NK-92 (cell line): ENCODE data around the gene SYNDIG1.
"Not testable (repeated sequence)": the region's sequence is repeated elsewhere in the genome, so short reads cannot be mapped to it uniquely, and the experiment has no call there.

Source experiments
- DNase-seq: peaks from one replicate; lab custom pipeline; 2025; ENCODE audit not compliant: unreplicated experiment; lab: John Stamatoyannopoulos, UW

SYNDIG1 gene

DNA sequence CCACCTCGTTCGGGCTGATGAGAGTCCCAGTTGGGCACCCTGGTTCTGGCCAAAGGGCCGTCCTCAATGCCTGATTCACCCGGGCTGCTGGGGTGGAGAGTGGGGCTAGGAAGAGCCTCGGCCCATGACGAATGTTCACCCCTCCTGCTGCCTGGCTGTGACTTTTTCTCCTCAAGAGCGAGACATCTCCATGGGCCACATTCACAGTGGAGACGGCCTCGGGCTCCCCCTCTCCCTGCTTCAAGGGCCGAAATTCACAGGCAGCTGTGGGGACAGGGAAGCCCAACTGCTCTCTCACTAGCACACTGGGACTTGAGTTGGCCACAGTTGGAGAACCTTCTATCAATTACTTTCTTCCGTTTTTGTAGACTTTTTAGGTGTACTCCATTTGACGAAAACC lies 138.0 kb downstream of the SYNDIG1 start:
- no peak for DNase-seq

- DNase-seq: no peak
Measured at GRCh38 chr20:24608926-24609667, 139.7 kb downstream of the SYNDIG1 start.

DNA sequence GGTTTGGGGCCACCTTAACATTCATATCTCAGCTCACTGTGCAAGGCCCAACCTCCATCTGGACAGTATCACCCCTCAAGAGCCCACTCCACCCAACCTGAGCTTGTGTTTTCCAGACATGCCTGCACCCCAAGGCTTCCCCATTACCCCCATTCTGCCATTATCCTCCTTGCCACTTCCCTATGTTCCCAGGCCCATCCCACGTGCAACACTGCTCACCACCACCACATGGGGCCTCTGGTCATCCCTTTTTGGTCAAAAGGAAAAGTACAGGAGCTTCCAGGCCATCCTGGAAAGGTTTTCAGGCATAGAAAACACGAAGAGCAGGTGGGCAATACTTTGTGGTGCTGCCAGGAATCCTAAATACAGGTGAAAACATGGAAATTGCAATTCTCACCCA lies 140.3 kb downstream of the SYNDIG1 start:
- DNase-seq: no peak

GRCh38 chr20:24610341-24611115 lies 141.1 kb downstream of the SYNDIG1 start:
- DNase-seq: no peak

DNA sequence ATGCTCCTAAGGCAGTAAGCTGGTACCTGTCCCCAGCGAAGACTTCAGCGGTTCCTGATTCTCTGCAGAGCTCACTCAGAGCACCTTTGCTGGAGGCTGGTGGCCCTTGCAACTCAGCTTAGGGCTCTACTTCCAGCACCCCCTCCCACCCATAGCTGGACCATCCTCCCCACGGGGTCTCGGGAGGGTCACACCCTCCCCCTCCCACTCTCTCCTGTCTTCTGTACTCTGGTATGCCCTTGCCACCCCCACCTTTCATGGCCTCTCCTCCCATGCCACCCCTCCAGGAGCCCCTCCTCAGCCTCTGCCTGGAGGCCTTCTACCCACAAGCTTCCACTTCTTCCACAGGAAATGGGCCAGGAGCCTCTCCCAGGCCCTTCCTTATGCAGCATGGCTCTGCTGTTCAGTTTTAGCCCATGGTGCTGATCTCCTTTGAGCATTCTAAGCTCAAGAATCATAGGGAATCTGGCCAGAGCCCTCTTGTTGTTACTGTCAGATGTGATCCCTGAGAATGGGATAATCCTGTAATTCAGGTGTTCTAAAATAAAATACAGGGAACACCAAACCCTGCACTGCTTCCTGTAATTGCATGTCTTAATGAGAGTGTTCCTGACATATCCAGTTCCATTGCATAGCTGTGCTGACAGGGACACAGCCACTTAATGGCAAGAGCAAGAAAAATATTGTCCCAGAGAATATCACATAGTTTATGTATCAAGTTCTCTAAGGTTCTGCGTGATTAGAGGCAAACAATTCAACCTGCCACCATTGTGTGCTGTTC lies 142.1 kb downstream of the SYNDIG1 start:
- no peak for DNase-seq

DNA sequence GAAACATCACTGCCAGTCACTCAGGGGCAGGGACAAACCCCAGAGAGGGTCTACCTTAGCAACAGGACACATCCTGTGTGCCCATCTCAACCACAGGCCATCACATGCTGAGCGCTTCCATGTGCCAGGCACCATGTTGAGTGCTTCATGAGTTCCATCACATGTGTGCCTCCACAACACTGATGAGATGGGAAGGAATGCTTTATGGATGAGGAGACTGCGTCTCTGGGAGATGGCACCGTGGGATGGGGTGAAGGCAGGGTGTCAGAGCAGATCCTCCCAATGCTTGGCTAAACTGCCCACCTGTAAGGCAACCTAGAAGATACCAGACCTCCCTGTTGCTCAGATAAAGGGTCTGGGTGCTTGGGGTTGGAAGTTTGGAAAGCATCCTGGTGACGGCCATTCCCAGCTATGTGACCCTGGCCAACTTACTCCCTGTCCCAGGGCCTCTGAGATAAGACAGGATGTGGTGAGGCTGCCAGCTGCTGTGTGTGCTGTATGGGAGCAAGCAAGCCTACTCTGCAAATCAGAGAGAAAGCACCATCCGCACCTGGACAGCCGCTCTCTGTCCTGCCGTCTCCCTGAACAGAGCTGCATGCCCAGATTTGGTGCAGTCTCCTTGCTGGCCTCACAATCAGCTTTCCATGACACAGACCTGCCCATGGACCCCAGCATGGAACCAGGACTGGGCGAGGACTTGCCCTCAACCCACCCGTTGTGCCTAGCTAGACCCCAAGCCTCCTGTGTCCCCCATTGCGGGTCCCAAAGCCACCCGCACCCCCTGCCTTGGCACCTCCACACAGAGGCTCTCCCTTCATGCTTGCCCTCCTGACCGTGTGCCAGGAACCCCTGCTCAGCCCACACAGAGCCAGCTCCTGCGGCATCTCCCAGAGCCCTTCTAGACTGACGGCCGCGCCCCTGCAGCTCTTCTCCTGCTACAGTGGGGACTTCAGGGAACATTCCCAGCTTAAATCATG lies 143.7 kb downstream of the SYNDIG1 start:
- no peak for DNase-seq

- DNase-seq: no peak
Measured at GRCh38 chr20:24614341-24614740, 144.9 kb downstream of the SYNDIG1 start.

DNA sequence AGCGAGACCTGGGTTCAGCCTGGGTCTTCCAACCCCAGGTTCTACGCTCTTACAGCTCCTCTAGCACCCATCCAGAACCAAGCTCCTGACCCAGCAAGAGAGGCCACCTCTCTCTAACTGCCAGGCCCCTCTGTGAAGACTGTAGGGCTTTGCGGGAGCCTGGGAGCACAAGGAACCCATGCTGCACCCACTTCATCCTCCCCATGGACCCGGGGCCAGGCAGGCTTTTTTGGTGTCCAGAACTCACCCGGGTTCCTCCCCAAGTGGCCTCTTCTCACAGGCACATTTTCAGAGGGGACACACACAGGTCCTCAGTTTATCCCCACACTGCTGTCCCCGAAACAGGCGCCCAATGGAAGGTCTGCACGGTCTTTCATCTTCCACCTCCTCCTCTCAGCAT lies 145.9 kb downstream of the SYNDIG1 start:
- no peak for DNase-seq

DNA sequence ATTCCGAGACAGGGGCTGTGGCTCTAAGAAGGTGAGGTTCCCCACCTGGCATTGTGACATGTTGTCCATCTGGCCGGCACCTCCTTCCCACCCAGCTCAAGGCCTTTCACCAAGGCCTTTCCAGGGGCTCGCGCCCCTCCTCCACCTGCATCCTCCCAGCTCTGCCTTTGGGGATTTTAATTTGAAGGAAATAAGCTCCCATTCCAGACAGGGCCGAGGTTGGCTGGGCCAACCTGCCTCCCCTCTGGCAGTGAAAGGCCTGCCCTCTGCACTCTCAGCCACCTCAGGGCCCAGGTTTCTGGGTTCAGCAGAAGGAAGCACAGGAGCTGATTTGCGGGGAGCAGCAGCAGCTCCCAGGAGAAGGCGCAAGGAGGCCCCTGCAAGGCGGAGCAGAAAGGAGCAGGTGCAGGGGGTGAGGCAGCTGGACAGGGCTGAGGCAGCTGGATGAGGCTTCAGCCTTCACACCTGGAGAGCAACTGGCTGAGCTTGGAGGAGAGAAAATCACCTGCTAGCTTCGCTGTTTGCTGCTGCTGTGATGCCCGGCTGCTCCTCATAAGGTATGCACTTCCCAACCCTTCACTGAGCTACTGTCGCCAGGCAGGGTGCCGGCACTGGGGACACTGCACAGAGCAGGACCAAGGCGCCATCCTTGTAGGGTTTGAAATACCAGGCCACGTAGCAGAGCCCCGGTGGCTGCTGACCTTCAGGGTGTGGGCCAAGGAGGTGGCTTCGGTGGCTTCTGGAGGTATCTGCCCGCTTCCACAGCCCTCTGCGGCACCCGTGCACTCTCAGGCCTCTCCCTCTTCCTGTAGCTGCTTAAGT lies 147.0 kb downstream of the SYNDIG1 start:
- DNase-seq: no peak

- no peak for DNase-seq
Measured at GRCh38 chr20:24617080-24617432, 147.6 kb downstream of the SYNDIG1 start.

- DNase-seq: no peak
Measured at GRCh38 chr20:24617757-24618450, 148.5 kb downstream of the SYNDIG1 start.

- DNase-seq: no peak
Measured at GRCh38 chr20:24618739-24619138, 149.3 kb downstream of the SYNDIG1 start.

GRCh38 chr20:24619212-24619611 lies 149.8 kb downstream of the SYNDIG1 start:
- DNase-seq: no peak

- DNase-seq: no peak
Measured at GRCh38 chr20:24620937-24621519, 151.6 kb downstream of the SYNDIG1 start.

DNA sequence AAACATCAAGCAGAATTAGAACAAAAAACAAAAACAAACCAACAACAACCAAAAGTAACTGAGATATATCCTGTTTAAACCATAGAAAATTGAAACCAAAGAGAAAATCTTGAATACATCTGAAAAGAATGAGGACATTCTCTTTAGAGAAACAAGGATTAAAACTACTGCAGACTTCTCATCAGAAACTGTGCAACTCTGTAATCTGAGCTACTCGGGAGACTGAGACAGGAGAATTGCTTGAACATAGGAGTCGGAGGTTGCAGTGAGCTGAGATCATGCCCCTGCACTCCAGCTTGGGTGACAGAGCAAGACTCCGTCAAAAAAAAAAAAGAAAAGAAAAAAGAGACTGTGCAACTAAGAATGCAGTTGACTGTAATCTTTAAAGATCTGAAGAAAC lies 153.4 kb downstream of the SYNDIG1 start:
- DNase-seq: no peak

DNA sequence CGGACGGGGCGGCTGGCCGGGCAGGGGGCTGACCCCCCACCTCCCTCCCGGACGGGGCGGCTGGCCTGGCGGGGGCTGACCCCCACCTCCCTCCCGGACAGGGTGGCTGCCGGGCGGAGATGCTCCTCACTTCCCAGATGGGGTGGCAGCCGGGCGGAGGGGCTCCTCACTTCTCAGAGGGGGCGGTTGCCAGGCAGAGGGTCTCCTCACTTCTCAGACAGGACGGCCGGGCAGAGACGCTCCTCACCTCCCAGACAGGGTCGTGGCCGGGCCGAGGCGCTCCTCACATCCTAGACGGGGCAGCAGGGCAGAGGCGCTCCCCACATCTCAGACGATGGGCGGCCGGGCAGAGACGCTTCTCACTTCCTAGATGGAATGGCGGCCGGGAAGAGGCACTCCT lies 156.7 kb downstream of the SYNDIG1 start:
- DNase-seq: not testable (repeated sequence)

- no peak for DNase-seq
Measured at GRCh38 chr20:24627291-24627690, 157.9 kb downstream of the SYNDIG1 start.

- no peak for DNase-seq
Measured at GRCh38 chr20:24627926-24628325, 158.5 kb downstream of the SYNDIG1 start.

GRCh38 chr20:24628985-24629384 lies 159.6 kb downstream of the SYNDIG1 start:
- no peak for DNase-seq
